GM19324 (cell line): ENCODE data around the gene MYL10.

Experiments
- ATAC-seq: cut with Tn5 transposase; IDR thresholded peaks from one replicate; pipeline ENCODE4 v1.9.1; 2021; ENCODE audit warnings: mild to moderate bottlenecking, moderate library complexity; ENCODE audit not compliant: unreplicated experiment, low FRiP score

MYL10 gene

DNA sequence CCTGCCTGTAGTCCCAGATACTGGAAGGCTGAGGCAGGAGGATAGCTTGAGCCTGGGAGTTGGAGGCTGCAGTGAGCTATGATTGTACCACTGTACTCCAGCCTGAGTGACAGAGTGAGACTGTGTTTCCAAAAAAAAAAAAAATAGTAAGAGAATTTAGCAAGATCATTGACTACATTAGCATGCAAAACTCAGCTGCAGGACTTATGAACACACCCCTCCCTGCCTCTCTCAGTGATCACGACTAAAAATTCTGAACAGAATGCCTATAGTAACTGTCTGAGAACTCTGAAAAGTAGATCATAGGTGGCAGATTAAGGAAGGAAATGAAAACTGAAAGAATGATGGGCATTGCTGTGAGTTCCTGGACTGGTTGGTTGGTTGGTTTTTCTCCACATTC, 50.5 kb downstream of the MYL10 start:
- ATAC-seq, result no peak

DNA sequence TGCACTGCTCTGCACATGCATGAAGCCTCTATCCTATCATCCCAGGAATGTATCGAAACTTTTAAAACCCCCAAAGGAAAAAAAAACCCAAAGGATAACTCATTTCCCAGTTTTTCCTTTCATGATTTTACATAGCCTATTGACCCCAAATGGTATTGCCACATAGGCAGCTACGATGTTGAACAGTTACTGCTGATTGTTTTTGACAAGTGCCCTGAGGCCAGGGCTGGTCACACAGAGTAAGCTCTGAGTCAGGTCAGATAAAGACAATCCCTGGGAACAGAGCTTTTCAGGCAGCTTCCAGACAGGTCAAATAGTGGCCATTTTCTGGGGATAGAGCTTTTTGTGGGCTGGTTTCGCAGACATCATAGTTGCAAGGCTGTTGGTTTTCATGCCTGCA, 52.1 kb downstream of the MYL10 start:
- ATAC-seq, result no peak

DNA sequence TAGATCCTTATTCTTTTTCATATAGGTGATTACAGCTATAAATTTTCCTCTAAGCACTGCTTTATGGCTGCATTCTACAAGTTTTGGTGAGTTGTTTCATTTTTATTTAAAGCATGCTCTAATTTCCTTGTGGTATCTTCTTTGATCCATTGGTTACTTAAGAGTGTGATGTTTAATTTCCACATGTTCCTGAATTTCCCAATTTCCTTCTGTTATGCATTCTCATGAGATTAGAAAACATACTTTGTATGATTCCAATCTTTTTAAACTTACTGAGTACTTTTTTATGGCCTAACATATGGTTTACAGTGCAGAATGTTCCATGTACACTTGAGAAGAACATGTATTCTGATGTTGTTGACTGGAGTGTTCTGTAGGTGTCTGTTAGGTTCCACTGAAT, 53.4 kb downstream of the MYL10 start:
- no peak for ATAC-seq

DNA sequence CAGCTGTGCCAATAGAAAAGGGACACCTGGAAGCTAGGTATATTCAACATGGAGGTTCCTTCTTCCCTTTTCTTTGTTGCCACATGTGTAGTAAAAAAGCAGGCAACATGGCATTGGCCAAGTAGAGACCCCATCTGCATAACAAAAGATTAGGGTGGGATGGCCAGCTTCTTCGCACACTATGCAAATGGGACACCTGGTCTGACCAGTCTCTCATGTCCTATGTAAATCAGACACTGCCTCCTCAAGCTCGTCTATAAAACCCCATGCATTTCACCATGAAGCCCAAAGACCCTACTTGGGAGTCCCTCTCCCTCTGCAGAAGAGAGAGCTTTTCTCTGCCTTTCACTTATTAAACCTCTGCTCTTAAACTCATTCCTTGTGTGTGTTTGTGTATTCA, 53.9 kb downstream of the MYL10 start:
- ATAC-seq, result no peak

DNA sequence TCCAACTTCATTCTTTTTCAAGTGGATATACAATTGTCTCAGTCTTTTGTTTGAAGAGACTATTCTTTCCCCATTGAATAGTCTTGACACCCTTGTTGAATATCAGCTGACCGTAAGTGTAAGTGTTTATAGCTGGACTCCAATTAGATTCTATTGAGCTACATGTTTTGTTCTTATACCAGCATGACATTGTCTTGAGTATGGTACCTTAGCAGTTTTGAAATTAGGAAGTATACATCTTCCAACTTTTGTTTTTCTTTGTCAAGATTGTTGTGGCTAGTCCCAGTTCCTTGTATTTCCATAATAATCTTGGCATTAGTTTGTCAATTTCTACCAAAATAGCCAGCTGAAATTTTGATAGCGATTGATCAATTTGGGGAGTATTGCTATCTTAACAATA, 56.9 kb downstream of the MYL10 start:
- ATAC-seq, result no peak

DNA sequence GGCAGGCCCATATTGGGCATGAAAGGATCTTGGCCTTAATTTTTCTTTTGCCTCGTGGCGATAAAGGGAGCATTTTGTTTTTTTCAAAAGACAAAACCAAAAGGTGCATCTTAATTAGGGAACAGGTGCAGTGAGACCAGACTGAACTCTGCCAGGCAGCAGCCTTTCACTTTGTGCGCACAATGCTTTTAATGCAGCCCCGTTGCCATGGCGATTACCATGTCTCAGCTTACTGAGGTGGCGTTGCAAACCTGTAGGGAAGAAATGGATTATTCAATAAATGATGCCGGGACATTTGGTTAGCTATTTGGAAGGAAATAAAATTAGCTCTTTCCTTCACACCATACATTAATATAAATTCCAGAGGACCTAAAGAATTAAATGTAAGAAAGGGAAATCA, 61.9 kb downstream of the MYL10 start:
- ATAC-seq, result no peak

DNA sequence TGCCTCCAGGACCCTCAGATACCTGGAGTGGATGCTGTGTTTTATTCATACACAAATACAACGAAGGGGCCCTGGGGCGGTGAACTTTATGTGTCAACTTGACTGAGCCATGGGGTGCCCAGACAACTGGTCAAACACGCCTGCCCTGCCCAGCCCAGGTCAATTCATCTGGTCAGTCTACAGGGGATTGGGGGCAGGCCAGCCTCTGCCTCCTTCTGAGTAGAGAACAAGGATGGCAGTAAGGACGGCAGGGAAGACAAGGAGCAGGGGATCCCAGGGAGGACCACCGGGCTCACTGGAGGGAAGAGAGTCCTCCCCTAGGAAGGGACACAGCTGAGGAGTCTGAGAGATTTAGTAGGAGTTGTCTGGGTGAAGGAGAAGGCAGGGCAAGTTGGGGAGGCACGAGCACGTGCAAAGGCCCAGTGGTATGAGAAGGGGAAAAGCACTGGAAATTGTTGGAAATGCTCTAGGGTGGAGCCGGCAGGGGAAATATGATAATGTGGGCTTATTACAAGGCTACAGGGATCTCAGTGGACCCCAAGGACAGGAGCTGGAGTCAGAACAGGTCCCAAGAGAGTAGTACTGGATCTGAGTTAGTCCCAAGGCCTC, 63.4 kb downstream of the MYL10 start:
- ATAC-seq, result no peak

DNA sequence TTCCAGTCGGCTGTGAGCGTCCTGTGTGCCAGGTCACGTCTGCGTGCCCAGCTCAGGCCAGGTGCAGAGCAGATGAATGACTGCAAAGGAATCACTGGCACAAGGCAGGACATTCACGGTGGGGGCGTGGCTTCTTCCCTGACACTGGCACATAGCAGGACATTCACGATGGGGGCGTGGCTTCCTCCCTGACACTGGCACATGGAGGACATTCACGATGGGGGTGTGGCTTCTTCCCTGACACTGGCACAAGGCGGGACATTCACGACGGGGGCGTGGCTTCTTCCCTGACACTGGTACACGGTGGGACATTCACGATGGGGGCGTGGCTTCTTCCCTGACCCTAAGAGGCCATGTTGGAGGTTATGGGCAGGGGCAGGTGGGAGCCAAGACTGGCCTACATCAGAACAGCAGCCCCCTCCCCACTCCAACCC, 64.3 kb downstream of the MYL10 start:
- no peak for ATAC-seq

DNA sequence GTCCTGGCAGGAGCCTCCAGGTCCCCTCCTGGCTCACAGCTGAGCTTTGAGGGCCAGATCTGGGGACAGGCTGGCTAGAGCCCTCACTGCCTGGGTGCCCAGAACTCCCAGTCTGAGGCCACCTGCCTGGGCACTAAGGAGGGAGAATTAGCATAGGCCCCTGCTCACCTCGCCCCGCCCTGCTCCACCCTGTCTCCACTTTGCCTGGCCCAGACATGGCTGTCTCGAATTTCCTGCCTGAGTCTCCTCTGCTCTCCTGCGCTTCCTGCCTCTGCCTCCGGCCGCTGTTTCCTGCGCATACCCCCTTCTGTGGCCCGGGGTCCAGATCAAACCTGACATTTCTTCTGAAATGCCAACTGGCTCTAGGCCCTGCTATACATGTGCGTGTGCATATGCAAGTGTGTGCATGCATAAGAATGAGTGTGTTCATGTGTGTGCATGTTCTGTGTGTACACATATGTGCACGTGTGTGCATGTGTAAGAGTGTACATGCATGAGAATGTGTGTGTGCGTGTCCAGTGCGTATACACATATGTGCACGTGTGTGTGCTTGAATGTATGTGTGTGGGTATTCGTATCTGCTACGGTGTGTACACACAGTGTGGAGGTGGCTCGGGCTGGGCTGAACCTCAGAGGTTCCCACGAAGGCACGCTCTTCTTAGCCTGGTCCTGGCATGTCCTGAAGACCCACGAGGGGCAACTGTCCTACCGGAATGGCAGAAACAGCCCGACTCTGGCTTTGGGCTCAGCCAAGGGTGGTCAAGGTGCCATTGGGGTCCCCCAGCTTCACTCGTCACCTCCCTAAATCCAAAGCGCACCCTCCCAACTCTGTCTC, 64.9 kb downstream of the MYL10 start:
- ATAC-seq, result no peak
